Psoas muscle (tissue), 8 donors: ENCODE data around the gene SGMS1. TPM values are rescaled to one million over a fixed set of nuclear protein-coding genes. Genes with fewer than 3 reads are reported as not detected.

Source experiments
- ATAC-seq, 4 donors: fragments of 200-7000 bp; cut with Tn5 transposase; one replicate each; pipeline ENCODE4 v1.9.1; 2020; ENCODE audit warnings: moderate library complexity in 3 of 4, mild to moderate bottlenecking in 2 of 4
- DNase-seq, 2 donors: peaks; one replicate each; pipeline ENCODE4 v3.0.0-alpha.2; 2020
- H3K27ac ChIP-seq: fragments of 200-600 bp; one replicate; pipeline ENCODE4 v1.8.0; 2022
- H3K27me3 ChIP-seq, 3 donors: fragments of 200-600 bp in 1 of 3; one replicate each; pipeline versions ENCODE4 v1.6.1 to v1.8.0; 2013 to 2022; ENCODE audit warnings: low read length in 2 of 3, mild to moderate bottlenecking in 2 of 3, moderate library complexity in 1 of 3; ENCODE audit not compliant: insufficient read depth in 3 of 3
- H3K36me3 ChIP-seq, 2 donors: fragments of 200-600 bp in 1 of 2; one replicate each; pipeline versions ENCODE4 v1.6.1 to v1.8.0; 2013 to 2022; ENCODE audit warnings: low read depth in 1 of 2, mild to moderate bottlenecking in 1 of 2, moderate library complexity in 1 of 2; ENCODE audit not compliant: insufficient read depth in 1 of 2
- H3K4me1 ChIP-seq: fragments of 200-600 bp; one replicate; pipeline ENCODE4 v1.8.0; 2022
- H3K4me3 ChIP-seq: fragments of 200-600 bp; one replicate; pipeline ENCODE4 v1.8.0; 2022; ENCODE audit warnings: mild to moderate bottlenecking
- H3K9me3 ChIP-seq: fragments of 200-600 bp; one replicate; pipeline ENCODE4 v1.8.0; 2022
- CTCF ChIP-seq: fragments of 200-600 bp; IDR thresholded peaks from one replicate; pipeline ENCODE4 v1.8.0; 2022; ENCODE audit warnings: antibody characterized with exemption
- WGBS, 3 donors: extraction: QIAGEN DNeasy Blood & Tissue Kit; methylation state at CpG; one replicate each; pipeline versions ENCODE4 v1.1.6 to v1.1.7; 2013; 5-methylcytosine and 5-hydroxymethylcytosine counted together
- intact Hi-C, 2 donors: fragments of 100-400 bp; cut with DNase I; formaldehyde crosslinking; loops; one replicate each; pipeline versions ENCODE4 v1.11.0 to v1.14.2; 2022
- polyA plus RNA-seq, 3 donors: library from polyadenylated mRNA; stranded (reverse); fragments of 200-250 nt; gene quantifications; one replicate each; pipeline ENCODE4 v1.2.3, GENCODE V29; 2013
- total RNA-seq, 4 donors: library from RNA; stranded (reverse); fragmentation: NEBNext Ultra II Directional in 2 of 4; extraction: Animal tissue kit (Norgen Biotek cat#: 25700) in 2 of 4; gene quantifications; one replicate each; pipeline versions ENCODE4 v1.2.1 to v1.2.4, GENCODE V29; 2021 to 2023
- donor health status: healthy with polysubstance abuse.
- donor health status: DM: no; HTN: no; CAD: no; lungs with moderate emphysema.
- donor health status: Bipolar disorder and iron deficiency.
- donor health status: healthy.
- donor health status: DM: yes; HTN: yes; CAD: no.
- donor health status: DM: no; HTN: no; CAD: no.
- donor health status: DM: no; HTN: no; CAD: no.
- donor health status: DM: yes; HTN: yes; CAD: no.

Gene SGMS1
- total and polyA plus RNA-seq, 7 donors: 6.2 to 16.7 (median 11.3) TPM

- Histone ChIP-seq H3K27ac (no peak overlapping the region), H3K27me3 (no peaks in the 10 kb centered on the region), H3K36me3 (peaks cover 0 to 23% of the 10 kb centered on the region in 2 donors), H3K4me3 (no peak overlapping the region), H3K4me1 (peaks cover 9% of the 10 kb centered on the region), H3K9me3 (no peaks in the 10 kb centered on the region)
- WGBS, 3 donors: 90 to 100% (median 100%) methylated on average over 1 of the region's 1 CpG
- TF ChIP-seq CTCF: no peak
- intact Hi-C loops: loop anchor here (10.0 kb wide), 3 partner anchors 213 to 333 kb away; no protein-coding TSS in a partner anchor
- DNase-seq: no peak
- ATAC-seq: no peak
These were observed 3.7 kb upstream of the SGMS1 start for GRCh38 chr10:50627443-50627842.

DNA sequence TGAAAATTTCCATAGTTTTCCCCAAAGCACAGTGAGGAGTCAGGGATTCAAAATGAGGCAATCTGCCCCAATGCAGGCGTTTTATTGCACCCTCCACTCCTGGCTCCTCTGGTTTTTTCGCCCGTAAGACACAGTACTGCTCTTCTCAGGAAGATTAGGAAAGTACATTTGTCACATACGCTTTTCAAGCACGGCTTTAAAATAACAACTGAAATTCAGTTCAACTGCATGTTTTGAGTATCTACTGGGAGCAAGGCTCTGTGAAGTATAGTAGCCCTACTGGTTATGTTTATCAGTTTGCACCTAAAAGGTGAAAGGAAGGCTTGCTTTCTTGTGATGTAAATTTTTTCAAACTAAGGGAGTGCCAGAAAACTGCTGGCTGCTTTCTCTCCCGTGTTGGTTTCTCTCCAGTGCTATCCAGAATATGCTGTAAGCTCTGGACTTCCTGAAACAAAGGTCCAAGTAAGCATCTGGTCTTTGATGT lies 1.9 kb upstream of the SGMS1 start:
- DNase-seq (no peak), ATAC-seq (no peak)
- Histone ChIP-seq H3K36me3 (peaks cover 0 to 21% of the 10 kb centered on the region in 2 donors), H3K9me3 (no peaks in the 10 kb centered on the region), H3K4me1 (peaks cover 21% of the 10 kb centered on the region), H3K27me3 (no peaks in the 10 kb centered on the region), H3K4me3 (peak overlapping the region; percentile 96), H3K27ac (peak overlapping the region; percentile 97)
- intact Hi-C loops: loop anchor here (10.0 kb wide), 3 partner anchors 211 to 331 kb away; no protein-coding TSS in a partner anchor
- 3 to 5% (median 4%) methylated on average over 6 of the region's 6 CpGs for WGBS, 3 donors
- TF ChIP-seq CTCF: no peak

GRCh38 chr10:50624866-50625501 lies 1.2 kb upstream of the SGMS1 start:
- peak overlapping the region; percentile 97 for H3K27ac ChIP-seq
- DNase-seq (peak in 1 of 2 donors; percentile 85), ATAC-seq (peak; percentile 74 to 81 (median 80))
- intact Hi-C loops: loop anchor here (5.0 to 10.0 kb wide), 7 partner anchors 68 to 330 kb away; no protein-coding TSS in a partner anchor
- H3K4me1 ChIP-seq: peaks cover 28% of the 10 kb centered on the region
- H3K4me3 ChIP-seq: peak overlapping the region; percentile 96
- H3K9me3 ChIP-seq: no peaks in the 10 kb centered on the region
- H3K27me3 ChIP-seq: no peaks in the 10 kb centered on the region
- peaks cover 0 to 14% of the 10 kb centered on the region in 2 donors for H3K36me3 ChIP-seq
- WGBS, 3 donors: 0 to 1% (median 0%) methylated on average over 37 to 58 of the region's 58 CpGs
- peak; percentile 67 for TF ChIP-seq CTCF

DNA sequence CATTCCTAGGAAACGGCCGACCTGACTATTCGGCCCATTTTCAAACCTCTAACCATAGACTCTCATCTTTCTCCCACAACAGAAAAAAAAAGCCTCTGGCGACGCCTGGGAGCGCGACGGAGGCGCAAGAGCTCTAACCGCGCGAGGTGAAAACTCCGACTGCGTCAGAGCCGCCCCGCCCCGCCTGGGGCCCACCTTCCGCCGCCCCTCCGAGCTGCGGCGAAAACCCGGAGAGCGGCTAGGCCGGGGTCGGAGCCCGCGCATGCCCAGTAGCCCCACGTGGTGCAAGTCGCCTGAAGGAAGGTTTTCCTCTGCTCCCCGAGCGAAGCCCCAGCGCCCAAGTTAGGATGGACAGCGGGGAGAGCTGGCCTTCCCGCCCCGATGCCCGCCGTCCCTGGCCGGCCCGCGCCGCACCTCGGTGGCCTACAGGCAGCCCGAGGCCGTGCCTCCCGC lies 683 bp upstream of the SGMS1 start:
- WGBS, 3 donors: 0 to 1% (median 0%) methylated on average over 25 to 46 of the region's 46 CpGs
- Histone ChIP-seq H3K4me3 (peak overlapping the region; percentile 96), H3K36me3 (peaks cover 0 to 9% of the 10 kb centered on the region in 2 donors)

More for the DNA sequence above, 683 bp upstream of the SGMS1 start:
- TF ChIP-seq CTCF: no peak
- ATAC-seq: peak; percentile 84 to 92 (median 87)
- intact Hi-C loops: loop anchor here (5.0 to 10.0 kb wide), 7 partner anchors 67 to 330 kb away; no protein-coding TSS in a partner anchor
- no peaks in the 10 kb centered on the region for H3K27me3 ChIP-seq
- H3K4me1 ChIP-seq: peaks cover 29% of the 10 kb centered on the region
- peak; percentile 97 to 99 for DNase-seq
- H3K27ac ChIP-seq: peak overlapping the region; percentile 97
- H3K9me3 ChIP-seq: no peaks in the 10 kb centered on the region
